ENCODE measurements around the gene GATA2. TPM values are rescaled to one million over a fixed set of nuclear protein-coding genes. Genes with fewer than 3 reads are reported as not detected.

Gene GATA2
- total RNA-seq, 2 donors from 2014 or later: 2.9 to 4.1 TPM

DNA sequence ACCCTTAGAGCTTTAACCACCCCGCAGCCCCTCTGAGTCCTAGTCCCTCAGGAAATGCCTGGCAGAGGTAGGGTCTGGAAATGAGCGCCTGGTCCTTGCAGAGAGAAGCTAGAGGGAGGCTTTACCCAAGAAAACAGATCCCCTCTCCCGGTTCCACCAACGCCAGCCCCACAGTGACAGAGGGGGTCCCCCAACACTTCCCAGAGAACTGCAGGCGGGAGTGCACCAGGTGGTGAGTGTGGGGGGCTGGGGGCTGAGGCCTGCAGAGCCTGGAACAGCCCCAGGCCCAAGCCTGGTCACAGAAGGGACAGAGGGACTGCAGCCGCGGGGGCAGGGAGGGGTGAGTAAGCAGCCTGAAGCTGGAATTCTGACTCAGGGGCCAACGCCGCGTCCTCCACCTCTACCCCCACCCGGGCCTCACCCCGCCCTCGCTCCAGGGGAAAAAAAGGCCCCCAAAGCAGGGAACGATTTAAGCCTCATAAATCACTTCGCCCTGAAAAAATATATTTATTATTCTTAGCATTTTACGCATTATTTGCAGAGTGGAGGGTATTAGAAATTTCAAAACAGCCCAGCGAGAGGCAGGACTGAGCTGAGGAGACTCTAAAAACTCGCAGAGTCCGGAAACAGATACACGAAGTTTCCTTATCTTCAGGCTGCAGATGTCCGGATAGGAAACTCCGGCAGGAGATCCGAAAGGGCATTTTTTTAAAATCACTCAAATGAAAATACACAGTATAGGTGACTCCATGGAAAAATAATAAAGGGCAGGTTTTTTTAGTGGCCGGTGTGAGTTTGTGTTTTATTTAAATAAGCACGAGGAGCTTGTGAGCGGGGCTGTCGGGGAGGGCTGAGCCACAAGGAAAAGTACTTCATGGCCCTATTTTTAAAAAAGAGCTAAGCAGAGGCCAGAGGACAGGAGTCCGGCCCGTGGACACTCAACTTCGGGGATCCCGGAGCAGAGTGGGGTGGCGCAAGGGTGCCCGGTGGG, 10.0 kb downstream of the GATA2 start:
- H3K27me3 Mint-ChIP-seq (ENCODE audit: low read depth): peaks cover 66% of the 10 kb centered on the region
- peaks cover 32% of the 10 kb centered on the region for H3K4me1 Mint-ChIP-seq (ENCODE audit: low read depth)
- peaks cover 2% of the 10 kb centered on the region in 2 donors for H3K36me3 Mint-ChIP-seq (ENCODE audit: insufficient read depth in 2 of 2)
- no peak overlapping the region for H3K27ac Mint-ChIP-seq
- DNase-seq: no peak
- H3K4me3 Mint-ChIP-seq: peak overlapping the region; percentile 49 to 84
- H3K9me3 Mint-ChIP-seq: no peaks in the 10 kb centered on the region
- ATAC-seq (replicated peaks in 1 of 2): no peak

DNA sequence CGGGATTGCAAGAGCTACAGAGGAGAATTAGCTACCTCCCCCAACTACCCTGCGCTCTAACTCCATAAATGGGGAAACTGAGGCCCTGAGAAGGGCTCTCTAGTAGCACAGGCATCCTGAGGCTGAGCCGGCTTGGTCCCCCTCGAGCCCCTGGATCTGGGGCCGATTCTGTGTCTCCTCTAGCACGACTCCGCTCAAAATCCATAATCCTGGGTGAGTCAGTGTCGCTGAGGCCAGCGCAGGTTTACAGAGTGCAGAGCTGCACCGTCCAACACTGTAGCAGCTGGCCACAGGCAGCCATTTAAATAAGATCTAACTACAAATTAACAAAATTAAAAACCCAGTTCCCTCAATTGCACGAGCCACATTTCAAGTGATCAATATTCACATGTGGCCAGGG, 10.8 kb downstream of the GATA2 start:
- no peaks in the 10 kb centered on the region for H3K36me3 Mint-ChIP-seq (ENCODE audit: insufficient read depth in 2 of 2)
- H3K4me3 Mint-ChIP-seq: no peak overlapping the region
- H3K9me3 Mint-ChIP-seq: no peaks in the 10 kb centered on the region
- peaks cover 27% of the 10 kb centered on the region for H3K4me1 Mint-ChIP-seq (ENCODE audit: low read depth)
- H3K27ac Mint-ChIP-seq: no peak overlapping the region
- no peak for ATAC-seq (replicated peaks in 1 of 2)
- peaks cover 67% of the 10 kb centered on the region for H3K27me3 Mint-ChIP-seq (ENCODE audit: low read depth)
- no peak for DNase-seq

DNA sequence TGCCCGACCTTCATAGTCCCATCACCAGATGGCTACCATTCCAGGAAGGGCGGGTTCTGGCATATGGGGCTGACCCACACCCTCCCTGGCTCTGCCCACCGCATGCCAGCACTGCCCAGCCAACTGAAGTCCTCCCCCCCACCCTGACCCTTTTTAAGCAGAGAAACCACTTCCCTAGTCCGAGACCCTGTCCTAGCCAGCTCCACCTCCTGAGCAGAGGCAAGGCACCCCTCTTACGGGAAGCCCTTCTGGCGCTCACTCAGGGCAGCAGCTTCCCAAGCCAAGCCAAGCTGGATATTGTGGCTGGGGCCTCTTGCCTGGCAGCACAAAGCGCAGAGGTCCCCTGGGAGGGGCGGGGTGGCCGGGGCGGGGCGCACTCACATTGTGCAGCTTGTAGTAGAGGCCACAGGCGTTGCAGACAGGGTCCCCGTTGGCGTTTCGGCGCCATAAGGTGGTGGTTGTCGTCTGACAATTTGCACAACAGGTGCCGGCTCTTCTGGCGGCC, 11.5 kb downstream of the GATA2 start:
- H3K27me3 Mint-ChIP-seq (ENCODE audit: low read depth): peaks cover 63% of the 10 kb centered on the region
- no peaks in the 10 kb centered on the region for H3K36me3 Mint-ChIP-seq (ENCODE audit: insufficient read depth in 2 of 2)
- no peaks in the 10 kb centered on the region for H3K9me3 Mint-ChIP-seq
- H3K4me3 Mint-ChIP-seq: no peak overlapping the region
- ATAC-seq (replicated peaks in 1 of 2) (no peak), DNase-seq (no peak)
- H3K4me1 Mint-ChIP-seq (ENCODE audit: low read depth): peaks cover 25% of the 10 kb centered on the region
- H3K27ac Mint-ChIP-seq: no peak overlapping the region

DNA sequence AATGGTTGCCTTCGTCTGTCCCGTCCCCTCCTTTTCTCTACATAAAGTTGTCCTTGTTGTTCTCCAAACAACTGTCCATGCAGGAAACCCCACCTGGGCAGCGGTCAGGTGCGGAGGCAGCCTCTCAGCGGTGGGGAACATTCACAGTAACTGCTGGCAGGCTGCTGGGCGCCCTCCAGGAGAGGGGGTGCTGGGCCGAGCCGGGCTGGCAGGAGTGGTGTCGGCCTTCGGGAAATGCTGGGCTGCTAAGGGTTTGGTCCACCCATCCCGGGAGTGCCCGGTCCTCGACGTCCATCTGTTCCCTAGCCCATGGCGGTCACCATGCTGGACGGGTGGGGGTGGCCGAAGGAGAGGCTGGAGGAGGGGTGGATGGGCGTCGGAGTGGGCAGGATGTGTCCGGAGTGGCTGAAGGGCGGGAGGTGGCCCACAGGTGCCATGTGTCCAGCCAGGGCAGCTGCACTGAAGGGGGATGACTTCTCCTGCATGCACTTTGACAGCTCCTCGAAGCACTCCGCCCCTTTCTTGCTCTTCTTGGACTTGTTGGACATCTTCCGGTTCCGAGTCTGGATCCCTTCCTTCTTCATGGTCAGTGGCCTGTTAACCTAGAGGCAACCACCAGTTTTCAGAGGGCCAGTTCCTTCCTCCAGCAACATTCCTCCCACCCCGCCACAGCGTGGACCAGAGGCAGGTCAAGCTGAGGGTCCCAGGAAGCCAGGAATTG, 12.1 kb downstream of the GATA2 start:
- H3K27me3 Mint-ChIP-seq (ENCODE audit: low read depth): peaks cover 56% of the 10 kb centered on the region
- H3K27ac Mint-ChIP-seq: no peak overlapping the region
- H3K36me3 Mint-ChIP-seq (ENCODE audit: insufficient read depth in 2 of 2): no peaks in the 10 kb centered on the region
- no peak for ATAC-seq (replicated peaks in 1 of 2)
- H3K4me1 Mint-ChIP-seq (ENCODE audit: low read depth): peaks cover 25% of the 10 kb centered on the region
- no peak overlapping the region for H3K4me3 Mint-ChIP-seq
- DNase-seq: no peak
- H3K9me3 Mint-ChIP-seq: no peaks in the 10 kb centered on the region

DNA sequence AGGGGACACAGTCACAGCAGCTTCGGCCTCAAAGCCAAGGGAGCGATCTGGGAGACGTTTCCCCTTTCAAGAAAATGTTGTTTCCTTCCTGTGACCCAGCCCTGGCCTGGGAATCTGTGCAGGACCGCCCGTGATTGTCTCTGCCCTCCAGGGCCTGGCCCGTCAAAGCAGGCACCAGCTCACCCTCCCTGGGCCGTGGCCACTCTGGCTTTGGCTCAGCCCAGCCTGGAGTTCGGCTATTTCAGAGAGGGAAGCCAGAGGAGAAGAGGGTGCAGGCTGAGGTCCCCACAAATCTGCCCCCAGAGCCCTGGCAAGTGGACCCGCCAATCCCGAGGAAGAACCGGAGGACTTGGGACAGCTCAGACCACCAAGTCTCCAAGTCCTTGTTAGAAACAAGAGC, 12.7 kb downstream of the GATA2 start:
- no peaks in the 10 kb centered on the region for H3K9me3 Mint-ChIP-seq
- H3K36me3 Mint-ChIP-seq (ENCODE audit: insufficient read depth in 2 of 2): no peaks in the 10 kb centered on the region
- peaks cover 25% of the 10 kb centered on the region for H3K4me1 Mint-ChIP-seq (ENCODE audit: low read depth)
- H3K4me3 Mint-ChIP-seq: no peak overlapping the region
- peaks cover 50% of the 10 kb centered on the region for H3K27me3 Mint-ChIP-seq (ENCODE audit: low read depth)
- H3K27ac Mint-ChIP-seq: no peak overlapping the region
- DNase-seq (no peak), ATAC-seq (replicated peaks in 1 of 2) (no peak)

DNA sequence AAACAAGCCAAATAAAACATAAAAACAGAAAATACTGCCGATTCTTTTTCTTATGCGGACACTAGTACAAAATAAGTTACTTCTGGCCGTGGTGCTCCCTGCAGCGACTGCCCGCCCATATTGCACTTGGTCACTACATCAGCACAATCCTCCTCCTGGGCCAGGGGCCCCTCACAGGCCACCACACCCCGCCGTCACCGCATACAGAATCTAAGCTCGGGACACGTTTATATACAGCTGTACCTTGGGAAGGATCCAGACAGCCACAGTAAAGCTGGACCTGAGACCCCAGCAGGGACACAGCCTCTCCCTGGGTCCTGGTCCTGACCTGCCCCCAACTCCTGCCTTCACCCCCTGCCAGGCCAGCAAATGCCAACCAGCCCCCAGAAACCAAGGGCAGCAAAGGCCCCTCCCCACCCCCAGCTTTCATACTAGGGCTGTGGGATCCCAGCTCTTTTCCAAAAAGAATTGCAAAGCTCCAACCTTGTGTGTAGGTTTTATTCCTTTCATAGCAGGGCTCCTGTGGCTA, 13.4 kb downstream of the GATA2 start:
- DNase-seq (no peak), ATAC-seq (replicated peaks in 1 of 2) (no peak)
- Mint-ChIP-seq H3K27me3 (ENCODE audit: low read depth) (peaks cover 44% of the 10 kb centered on the region), H3K9me3 (no peaks in the 10 kb centered on the region), H3K36me3 (ENCODE audit: insufficient read depth in 2 of 2) (no peaks in the 10 kb centered on the region), H3K27ac (no peak overlapping the region), H3K4me1 (ENCODE audit: low read depth) (peaks cover 22% of the 10 kb centered on the region), H3K4me3 (no peak overlapping the region)

DNA sequence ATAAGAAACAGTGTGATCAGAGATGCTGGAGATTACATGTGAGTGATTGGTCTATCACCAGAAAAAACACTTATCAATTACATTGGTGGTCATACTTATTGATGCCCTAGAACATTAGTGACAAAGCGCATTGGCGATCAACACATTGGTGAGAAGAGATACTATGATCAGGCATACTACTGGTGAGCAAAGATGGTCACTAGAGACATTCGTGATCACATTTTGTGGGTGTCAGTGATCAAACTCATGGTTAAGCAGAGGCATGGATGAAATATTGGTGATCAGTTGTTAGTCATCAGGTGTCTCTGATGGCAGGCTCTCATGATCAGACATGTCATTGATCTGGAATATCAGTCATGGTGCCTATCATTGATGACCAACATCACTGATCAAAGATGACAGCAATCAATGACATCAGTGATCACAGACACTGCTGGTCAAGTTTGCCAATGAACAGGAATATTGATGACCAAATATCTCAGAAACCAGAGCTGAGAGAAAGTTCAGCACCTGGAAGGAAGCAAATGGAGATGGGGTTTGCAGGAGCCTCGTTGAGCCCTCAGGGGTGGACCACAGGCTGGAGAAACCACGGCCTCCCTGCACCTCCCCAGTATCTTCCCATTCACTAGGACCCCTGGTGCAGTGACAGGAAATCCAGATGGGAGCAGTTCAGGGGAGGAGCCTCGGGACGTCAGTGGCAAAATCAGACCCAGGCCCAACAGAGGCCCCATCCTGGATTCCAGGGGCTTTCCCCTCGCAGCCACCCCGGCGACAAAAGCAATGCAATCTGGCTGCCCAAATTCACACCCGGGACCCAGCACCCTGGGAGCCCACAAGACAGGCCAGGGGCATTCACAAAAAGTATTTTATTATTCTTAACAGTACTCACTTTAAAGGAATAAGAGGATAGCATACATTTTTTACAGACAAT, 14.2 kb downstream of the GATA2 start:
- Mint-ChIP-seq H3K36me3 (ENCODE audit: insufficient read depth in 2 of 2) (no peaks in the 10 kb centered on the region), H3K27me3 (ENCODE audit: low read depth) (peaks cover 36% of the 10 kb centered on the region), H3K4me3 (no peak overlapping the region), H3K4me1 (ENCODE audit: low read depth) (peaks cover 14% of the 10 kb centered on the region), H3K27ac (no peak overlapping the region), H3K9me3 (no peaks in the 10 kb centered on the region)
- no peak for ATAC-seq (replicated peaks in 1 of 2)
- DNase-seq: no peak

DNA sequence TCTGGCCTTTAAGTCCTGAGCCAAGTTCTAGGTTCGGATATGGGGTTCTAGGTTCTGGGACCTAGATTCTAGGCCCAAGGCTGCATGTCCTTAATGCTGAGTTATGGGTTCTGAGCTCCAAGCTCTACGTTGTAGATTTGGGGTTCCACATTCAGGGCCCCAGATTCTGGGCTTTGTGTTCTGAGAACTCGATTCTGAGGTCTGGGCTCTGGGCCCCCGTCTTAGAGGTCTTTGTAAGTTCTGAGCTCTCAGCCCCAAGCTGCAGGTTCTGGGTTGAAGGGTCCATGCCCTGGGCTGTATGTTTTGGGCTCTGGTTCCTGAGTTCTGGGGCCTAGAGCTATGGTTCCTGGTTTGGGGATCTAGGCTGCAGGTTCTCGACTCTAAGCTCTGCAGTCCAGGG, 16.3 kb downstream of the GATA2 start:
- no peaks in the 10 kb centered on the region for H3K36me3 Mint-ChIP-seq (ENCODE audit: insufficient read depth in 2 of 2)
- no peak for DNase-seq
- no peak overlapping the region for H3K27ac Mint-ChIP-seq
- ATAC-seq (replicated peaks in 1 of 2): no peak
- H3K4me1 Mint-ChIP-seq (ENCODE audit: low read depth): no peaks in the 10 kb centered on the region
- no peaks in the 10 kb centered on the region for H3K9me3 Mint-ChIP-seq
- H3K27me3 Mint-ChIP-seq (ENCODE audit: low read depth): peaks cover 19% of the 10 kb centered on the region
- H3K4me3 Mint-ChIP-seq: no peak overlapping the region

DNA sequence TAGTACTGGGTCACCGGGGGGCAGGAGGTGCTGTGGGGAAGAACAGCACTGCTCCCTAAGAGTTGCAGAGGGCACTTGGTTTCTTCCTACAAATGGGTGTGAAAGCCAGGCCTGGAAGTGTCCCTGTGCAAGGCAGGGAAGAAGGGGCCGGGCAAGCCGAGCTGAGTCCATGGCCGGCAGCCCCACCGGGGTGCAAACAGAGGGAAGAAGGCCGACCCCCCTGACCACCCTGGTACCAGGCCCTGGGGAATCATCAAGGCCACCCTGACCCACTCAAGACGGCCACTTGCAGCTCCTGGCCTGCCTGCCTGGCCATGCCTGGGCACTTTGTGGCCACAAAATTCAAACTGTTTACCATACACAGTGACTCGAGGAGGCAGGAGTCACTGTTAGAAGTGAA, 17.6 kb downstream of the GATA2 start:
- ATAC-seq (replicated peaks in 1 of 2) (no peak), DNase-seq (no peak)
- Mint-ChIP-seq H3K36me3 (ENCODE audit: insufficient read depth in 2 of 2) (no peaks in the 10 kb centered on the region), H3K4me1 (ENCODE audit: low read depth) (no peaks in the 10 kb centered on the region), H3K27me3 (ENCODE audit: low read depth) (peaks cover 29% of the 10 kb centered on the region), H3K4me3 (no peak overlapping the region), H3K27ac (no peak overlapping the region), H3K9me3 (no peaks in the 10 kb centered on the region)

DNA sequence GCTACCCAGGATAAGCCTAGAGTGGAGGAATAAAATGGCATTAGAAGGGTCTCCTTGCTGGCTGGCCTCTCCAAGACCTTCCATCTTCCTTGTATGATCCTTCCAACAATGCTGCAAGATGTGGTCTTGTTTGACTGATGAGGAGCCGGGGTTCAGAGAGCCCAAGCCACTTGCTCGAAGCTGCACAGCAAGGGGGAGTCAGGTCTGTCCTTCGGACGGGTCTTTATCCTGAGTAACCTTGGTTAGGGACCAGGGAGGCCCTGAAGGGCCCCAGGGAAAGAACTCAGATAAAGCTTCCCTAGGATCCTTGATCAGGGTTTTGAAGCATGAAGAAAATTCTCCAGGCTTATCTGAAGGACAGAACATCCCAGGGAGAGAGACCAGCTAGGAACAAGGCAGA, 19.3 kb downstream of the GATA2 start:
- H3K27me3 Mint-ChIP-seq (ENCODE audit: low read depth): peaks cover 27% of the 10 kb centered on the region
- ATAC-seq (replicated peaks in 1 of 2) (no peak), DNase-seq (no peak)
- no peaks in the 10 kb centered on the region for H3K9me3 Mint-ChIP-seq
- no peaks in the 10 kb centered on the region for H3K36me3 Mint-ChIP-seq (ENCODE audit: insufficient read depth in 2 of 2)
- no peak overlapping the region for H3K27ac Mint-ChIP-seq
- H3K4me3 Mint-ChIP-seq: no peak overlapping the region
- no peaks in the 10 kb centered on the region for H3K4me1 Mint-ChIP-seq (ENCODE audit: low read depth)

DNA sequence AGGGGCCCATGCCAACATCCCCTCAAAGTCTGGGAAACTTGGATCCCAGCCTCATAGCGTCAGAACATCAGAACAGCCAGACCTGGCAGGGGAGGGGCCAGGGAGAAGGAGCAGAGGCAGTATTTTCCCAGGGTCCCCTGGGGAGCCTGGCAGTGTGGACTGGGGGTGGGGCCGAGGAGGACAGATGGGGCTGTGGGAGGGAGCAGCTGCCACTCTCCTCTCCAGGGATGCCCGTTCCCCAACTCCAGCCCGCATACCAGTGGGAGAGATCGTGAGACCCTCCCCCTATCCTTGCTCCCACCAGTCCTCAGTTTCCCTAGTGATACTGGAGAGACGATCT, 19.9 kb downstream of the GATA2 start:
- no peaks in the 10 kb centered on the region for H3K9me3 Mint-ChIP-seq
- DNase-seq (no peak), ATAC-seq (replicated peaks in 1 of 2) (no peak)
- no peak overlapping the region for H3K4me3 Mint-ChIP-seq
- H3K27ac Mint-ChIP-seq: no peak overlapping the region
- H3K4me1 Mint-ChIP-seq (ENCODE audit: low read depth): no peaks in the 10 kb centered on the region
- peaks cover 21% of the 10 kb centered on the region for H3K27me3 Mint-ChIP-seq (ENCODE audit: low read depth)
- H3K36me3 Mint-ChIP-seq (ENCODE audit: insufficient read depth in 2 of 2): no peaks in the 10 kb centered on the region

DNA sequence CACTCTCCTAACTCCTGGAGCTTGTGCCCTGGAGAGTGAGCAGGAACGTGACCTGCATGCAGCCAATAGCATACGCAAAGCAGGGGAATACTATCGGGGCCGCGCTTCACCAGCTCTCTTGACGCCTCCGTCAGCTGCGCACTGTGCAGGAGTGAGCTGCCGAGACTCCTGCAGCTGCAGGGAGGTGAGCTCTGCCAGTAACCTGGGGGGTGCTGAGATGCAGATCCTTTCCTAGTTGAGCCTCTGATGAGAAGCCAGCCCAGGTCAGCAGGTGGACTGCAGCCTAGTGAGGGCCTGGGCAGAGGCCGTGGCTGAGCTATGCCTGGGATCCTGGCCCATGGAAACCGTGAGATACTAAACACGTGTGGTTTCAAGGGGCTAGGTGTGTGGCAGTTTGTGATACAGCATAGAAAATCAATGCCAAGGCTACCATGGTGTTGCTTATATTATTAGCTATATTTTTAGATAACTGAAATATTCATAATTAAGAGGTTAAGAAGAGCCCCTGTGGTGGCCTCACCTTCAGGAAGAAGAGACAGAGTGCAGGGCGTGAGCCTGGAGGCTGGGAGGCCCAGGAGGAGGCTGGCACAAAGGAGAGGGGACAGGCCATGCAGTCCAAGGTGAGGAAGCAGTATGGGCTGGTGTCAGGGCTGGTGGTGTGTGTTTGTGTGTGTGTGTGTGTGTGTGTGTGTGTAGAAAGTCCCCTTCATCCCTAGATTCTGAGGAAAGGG, 20.4 kb downstream of the GATA2 start:
- H3K4me1 Mint-ChIP-seq (ENCODE audit: low read depth): no peaks in the 10 kb centered on the region
- H3K4me3 Mint-ChIP-seq: no peak overlapping the region
- H3K36me3 Mint-ChIP-seq (ENCODE audit: insufficient read depth in 2 of 2): no peaks in the 10 kb centered on the region

More for the DNA sequence above, 20.4 kb downstream of the GATA2 start:
- Mint-ChIP-seq H3K27me3 (ENCODE audit: low read depth) (peaks cover 16% of the 10 kb centered on the region), H3K27ac (no peak overlapping the region), H3K9me3 (no peaks in the 10 kb centered on the region)
- no peak for ATAC-seq (replicated peaks in 1 of 2)
- DNase-seq: no peak

Measured in activated T-cell treated with anti-CD3 and anti-CD28 coated beads, Interleukin-2, amount 50 U/mL, for 72 hours (primary cell).